Activated CD4-positive, CD25-positive, alpha-beta regulatory T cell treated with anti-CD3 and anti-CD28 coated beads, Interleukin-2, amount 50 U/mL, for 24 hours (primary cell): Measurements from ENCODE around the gene ALB.

Experiments used
- ATAC-seq, 2 donors: fragments of 150-1000 bp; cut with Tn5 transposase; one replicate each; pipeline ENCODE4 v1.10.0; 2021; ENCODE audit warnings: mild to moderate bottlenecking in 1 of 2, moderate library complexity in 1 of 2

The ALB gene

DNA sequence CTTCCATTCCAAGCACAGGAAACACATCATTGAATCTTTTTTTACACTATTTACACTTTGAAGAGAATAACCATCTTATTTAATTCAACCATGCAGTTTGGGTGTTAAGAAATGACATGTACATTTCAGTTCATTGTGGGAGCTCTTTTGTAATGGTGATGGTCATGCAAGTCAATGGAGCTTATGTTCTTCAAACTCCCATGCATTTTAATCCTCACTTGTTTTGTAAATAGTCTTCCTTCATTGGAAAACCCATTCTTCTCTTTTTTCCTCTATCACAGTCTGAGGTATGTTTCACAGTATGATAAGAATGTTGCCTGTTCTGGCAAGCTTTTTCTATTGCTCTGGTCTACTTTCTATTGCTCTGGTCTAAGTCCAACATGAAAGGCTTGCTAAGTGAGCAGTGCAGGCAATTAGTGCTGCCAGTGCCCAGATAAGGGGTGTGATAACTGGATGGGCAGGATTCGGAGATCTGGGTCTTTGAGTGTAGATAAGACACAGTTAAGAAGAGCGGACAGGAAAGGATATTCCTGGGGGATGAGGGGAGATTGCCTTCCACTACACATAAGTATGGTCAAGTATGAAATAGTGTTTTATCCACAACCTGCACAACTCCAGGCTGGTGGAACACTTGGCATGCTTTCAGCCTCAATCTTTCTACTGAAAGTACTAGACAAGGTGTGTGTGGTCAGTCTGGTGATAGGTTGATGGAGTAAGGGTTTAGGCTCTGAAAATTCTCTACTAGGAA, 49.0 kb downstream of the ALB start:
- no peak for ATAC-seq

GRCh38 chr4:73453701-73454005, 49.6 kb downstream of the ALB start:
- ATAC-seq, result no peak

DNA sequence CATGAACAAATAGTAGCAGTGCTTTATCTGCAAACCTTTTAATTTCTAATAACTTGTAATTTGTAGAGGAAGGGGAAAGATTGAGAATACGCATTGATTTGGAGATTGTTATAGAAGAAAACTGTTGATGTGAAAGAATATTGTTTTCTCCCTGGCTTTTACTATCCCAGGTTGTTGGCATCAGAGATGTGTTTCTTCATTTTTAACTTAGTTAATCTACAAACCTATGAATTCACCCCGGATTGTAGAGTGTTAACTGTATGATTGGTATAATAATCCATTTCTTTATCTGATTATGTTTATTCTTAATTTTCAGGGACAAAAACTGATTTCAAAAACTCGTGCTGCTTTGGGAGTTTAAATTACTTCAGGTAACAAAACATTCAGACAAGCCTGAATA, 50.8 kb downstream of the ALB start:
- no peak for ATAC-seq

DNA sequence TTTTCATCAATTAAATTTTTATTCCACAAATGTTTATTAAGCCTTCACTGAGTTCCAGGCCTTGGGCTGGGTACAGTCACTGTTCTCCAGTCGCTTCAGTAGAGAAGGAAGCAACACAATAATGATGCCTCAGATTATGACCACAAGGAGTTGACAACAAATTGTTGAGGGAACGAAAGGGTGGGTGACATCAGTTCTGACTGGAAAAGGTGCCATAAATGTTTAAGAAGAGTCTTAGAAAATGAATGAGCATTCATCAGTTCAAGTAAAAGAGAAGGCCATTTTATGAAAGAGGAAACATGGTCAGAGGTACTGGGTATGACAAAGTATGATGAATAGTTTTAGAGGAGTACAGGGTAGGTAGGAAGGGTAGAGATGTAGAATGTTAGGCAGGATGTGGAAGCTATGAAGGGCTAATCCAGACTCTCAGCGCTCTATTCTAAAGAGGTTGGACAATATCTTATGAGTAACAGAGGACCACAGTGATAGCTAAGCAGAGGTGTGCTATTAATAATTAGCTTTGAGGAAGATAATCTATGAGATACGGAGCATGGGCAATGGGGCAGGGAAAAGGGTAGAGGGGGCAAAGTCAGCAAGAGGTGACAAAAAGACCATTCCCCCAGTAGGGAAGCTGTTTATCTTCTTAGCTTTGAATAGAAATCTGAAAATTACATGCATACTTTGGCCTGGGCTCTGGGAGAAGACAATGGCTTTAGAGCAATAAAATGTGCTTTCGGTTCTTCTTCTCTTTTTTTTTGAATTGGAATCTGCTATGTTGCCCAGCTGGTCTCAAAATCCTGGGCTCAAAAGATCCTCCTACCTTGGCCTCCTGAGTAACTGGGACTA, 52.3 kb downstream of the ALB start:
- no peak for ATAC-seq

- no peak for ATAC-seq
Observed at GRCh38 chr4:73458184-73459047, 54.3 kb downstream of the ALB start.

DNA sequence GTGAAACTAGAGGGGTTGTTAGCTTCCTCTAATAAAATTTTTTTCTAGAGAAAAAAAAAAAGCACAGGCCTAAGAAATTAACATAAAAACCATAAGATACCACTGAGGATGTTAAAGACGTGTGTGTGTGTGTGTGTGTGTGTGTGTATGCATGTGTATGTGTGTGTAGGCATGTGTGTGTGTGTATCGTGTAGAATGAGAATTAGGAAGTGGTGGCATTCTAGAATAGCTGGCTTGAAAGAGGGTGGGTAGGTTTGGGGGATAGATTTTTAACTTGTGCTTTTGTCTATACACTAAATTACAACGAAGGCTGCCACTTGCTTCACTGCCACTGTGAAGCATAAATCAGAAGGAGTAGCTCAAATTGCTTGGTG, 54.9 kb downstream of the ALB start:
- no peak for ATAC-seq

- ATAC-seq, result no peak
Observed at GRCh38 chr4:73460913-73461522, 56.9 kb downstream of the ALB start.

DNA sequence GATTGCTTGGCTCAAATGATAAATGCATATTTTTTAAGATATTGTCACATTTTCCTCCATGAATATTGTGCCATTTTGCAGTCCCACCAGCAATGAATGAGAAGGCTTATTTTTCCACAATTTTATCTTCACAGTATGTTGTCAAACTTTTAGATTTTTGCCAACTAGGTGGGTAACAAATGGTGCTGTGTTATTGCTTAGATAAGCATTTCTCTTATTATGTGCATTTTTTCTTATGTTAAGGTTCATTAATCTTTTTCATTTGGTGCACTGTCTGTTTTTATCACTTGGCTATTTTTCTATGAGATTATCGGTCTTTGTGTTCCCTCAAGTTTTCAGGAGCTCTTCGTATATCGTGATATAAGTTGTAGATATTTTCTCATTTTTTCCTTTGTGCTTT, 64.1 kb downstream of the ALB start:
- ATAC-seq, result no peak

DNA sequence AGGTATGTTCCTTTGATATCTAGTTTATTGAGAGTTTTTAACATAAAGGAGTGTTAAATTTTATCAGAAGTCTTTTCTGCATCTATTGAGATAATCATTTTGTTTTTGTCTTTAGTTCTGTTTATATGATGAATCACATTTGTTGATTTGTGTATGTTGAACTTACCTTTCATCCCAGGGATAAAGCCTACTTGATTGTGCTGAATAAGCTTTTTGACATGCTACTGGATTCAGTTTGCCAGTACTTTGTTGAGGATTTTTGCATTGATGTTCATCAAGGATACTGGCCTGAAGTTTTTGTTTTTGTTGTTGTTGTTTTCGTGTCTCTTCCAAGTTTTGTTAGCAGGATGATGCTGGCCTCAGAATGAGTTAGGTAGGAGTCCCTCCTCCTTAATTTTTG, 66.6 kb downstream of the ALB start:
- no peak for ATAC-seq
